Stimulated activated CD4-positive, alpha-beta T cell treated with anti-CD3 and anti-CD28 coated beads, Interleukin-1b, Interleukin-23, amount 100 ng/mL, for 4 hours (primary cell): ENCODE results near the gene CEP20.

Experiments
- DNase-seq, 2 donors: peaks; one replicate each; pipeline ENCODE4 v3.0.0-alpha.2; 2020; ENCODE audit warnings: low read depth in 2 of 2

CEP20 gene

GRCh38 chr16:15830832-15831451 lies 57.5 kb downstream of the CEP20 start:
- DNase-seq, result no peak

GRCh38 chr16:15829460-15829859 lies 58.9 kb downstream of the CEP20 start:
- DNase-seq, result no peak

- DNase-seq, result no peak
Observed at GRCh38 chr16:15827709-15828343, 60.6 kb downstream of the CEP20 start.

- no peak for DNase-seq
Observed at GRCh38 chr16:15827299-15827698, 61.1 kb downstream of the CEP20 start.

GRCh38 chr16:15825750-15826305 lies 62.6 kb downstream of the CEP20 start:
- DNase-seq, result no peak

GRCh38 chr16:15822957-15823356 lies 65.4 kb downstream of the CEP20 start:
- DNase-seq, result no peak

- DNase-seq, result no peak
Observed at GRCh38 chr16:15820837-15821236, 67.6 kb downstream of the CEP20 start.

GRCh38 chr16:15819046-15819445 lies 69.4 kb downstream of the CEP20 start:
- no peak for DNase-seq

GRCh38 chr16:15817446-15817845 lies 71.0 kb downstream of the CEP20 start:
- no peak for DNase-seq

GRCh38 chr16:15816228-15816627 lies 72.2 kb downstream of the CEP20 start:
- no peak for DNase-seq
